Activated T-cell treated with anti-CD3 and anti-CD28 coated beads, Interleukin-2, amount 50 U/mL, for 72 hours (primary cell): Measurements from ENCODE around the gene WFDC6. TPM values are rescaled to one million over a fixed set of nuclear protein-coding genes. Genes with fewer than 3 reads are reported as not detected.

Experiments used
- ATAC-seq, 2 donors: fragments of 150-1000 bp; cut with Tn5 transposase; replicated peaks in 1 of 2; 2 replicates each; pipeline ENCODE4 v1.10.0; 2021; ENCODE audit warnings: moderate library complexity in 2 of 2, mild to moderate bottlenecking in 1 of 2
- DNase-seq, 2 donors: peaks; one replicate each; pipeline ENCODE4 v3.0.0; 2021 to 2022; ENCODE audit warnings: mixed read lengths in 1 of 2
- H3K27ac Mint-ChIP-seq: one replicate; pipeline ENCODE4 v1.8.0; 2022; ENCODE audit warnings: mild to moderate bottlenecking, moderate library complexity, mixed read lengths
- H3K27me3 Mint-ChIP-seq: one replicate; pipeline ENCODE4 v1.8.0; 2022; ENCODE audit warnings: low read depth, mixed read lengths
- H3K36me3 Mint-ChIP-seq, 2 donors: one replicate each; pipeline ENCODE4 v1.8.0; 2022; ENCODE audit warnings: mixed read lengths in 2 of 2, mild to moderate bottlenecking in 1 of 2; ENCODE audit not compliant: insufficient read depth in 2 of 2
- H3K4me1 Mint-ChIP-seq: one replicate; pipeline ENCODE4 v1.8.0; 2022; ENCODE audit warnings: low read depth, mixed read lengths
- H3K4me3 Mint-ChIP-seq, 2 donors: one replicate each; pipeline ENCODE4 v1.8.0; 2022; ENCODE audit warnings: mild to moderate bottlenecking in 2 of 2, mixed read lengths in 2 of 2, moderate library complexity in 2 of 2
- H3K9me3 Mint-ChIP-seq, 2 donors: one replicate each; pipeline ENCODE4 v1.8.0; 2022; ENCODE audit warnings: mixed read lengths in 2 of 2
- total RNA-seq, 2 donors: library from RNA; stranded (reverse); gene quantifications; one replicate each; pipeline ENCODE4 v1.2.3, GENCODE V29; 2022

WFDC6 gene
- total RNA-seq, 2 donors from 2014 or later, result not detected

- no peak for ATAC-seq
- no peak for DNase-seq
- Mint-ChIP-seq H3K27ac (no peak overlapping the region), H3K27me3 (peaks cover 51% of the 10 kb centered on the region), H3K36me3 (no peaks in the 10 kb centered on the region), H3K9me3 (no peaks in the 10 kb centered on the region), H3K4me1 (no peaks in the 10 kb centered on the region), H3K4me3 (no peak overlapping the region)
These were observed 54.6 kb downstream of the WFDC6 start for GRCh38 chr20:45484676-45485075.

Other genes starting within 250 kb of the WFDC6 start
- gene RBPJL, start 232.6 kb downstream of the WFDC6 start, total RNA-seq, result not detected
- 1 to 10 TPM; 3.5 to 5.1 TPM for gene MATN4, start 231.2 kb downstream of the WFDC6 start, total RNA-seq
- 10 to 100 TPM; 37.7 to 51.1 TPM for gene SDC4, start 191.1 kb downstream of the WFDC6 start, total RNA-seq
- gene SYS1, start 176.3 kb downstream of the WFDC6 start, total RNA-seq, result 10 to 100 TPM; 35.4 to 38.8 TPM
- gene TP53TG5, start 161.2 kb downstream of the WFDC6 start, total RNA-seq, result under 1 TPM; 0.67 to 0.83 TPM
- gene DBNDD2, start 131.2 kb downstream of the WFDC6 start, total RNA-seq, result 10 to 100 TPM; 28.7 to 43.4 TPM
- gene PIGT, start 123.3 kb downstream of the WFDC6 start, total RNA-seq, result 10 to 100 TPM; 60.4 to 63.7 TPM
- gene WFDC2, start 69.7 kb downstream of the WFDC6 start, total RNA-seq, result 1 to 10 TPM; 1.2 to 1.8 TPM
- gene SPINT3, start 23.9 kb downstream of the WFDC6 start, total RNA-seq, result not detected
- not detected for gene EPPIN, start 7.9 kb upstream of the WFDC6 start, total RNA-seq
- not detected for gene WFDC8, start 39.8 kb upstream of the WFDC6 start, total RNA-seq
- not detected for gene WFDC10A, start 90.3 kb upstream of the WFDC6 start, total RNA-seq
- not detected for gene WFDC9, start 91.8 kb upstream of the WFDC6 start, total RNA-seq
- gene WFDC11, start 130.8 kb upstream of the WFDC6 start, total RNA-seq, result not detected
- gene WFDC13, start 162.6 kb upstream of the WFDC6 start, total RNA-seq, result not detected
- not detected for gene WFDC10B, start 165.5 kb upstream of the WFDC6 start, total RNA-seq
- not detected for gene SPINT4, start 182.9 kb upstream of the WFDC6 start, total RNA-seq